Keratinocyte (primary cell): ENCODE results near the gene NELL2. TPM values are rescaled to one million over a fixed set of nuclear protein-coding genes. Genes with fewer than 3 reads are reported as not detected.

Experiments used
- DNase-seq: peaks from one replicate; pipeline ENCODE4 v3.0.0-alpha.2; 2011; ENCODE audit warnings: low read depth, missing footprints, low spot score
- FAIRE-seq: peaks from 2 replicates; lab custom pipeline; 2011; peaks lifted over from hg19 to GRCh38; lab: Jason Lieb, UNC
- H2AFZ ChIP-seq: 2 replicates; pipeline ENCODE4 v1.6.0; 2012; ENCODE audit warnings: low read length, control low read depth, inconsistent platforms; ENCODE audit not compliant: control insufficient read depth
- H3K27ac ChIP-seq: 2 replicates; pipeline ENCODE4 v1.5.1; 2011; ENCODE audit warnings: low read length; ENCODE audit not compliant: control insufficient read depth, insufficient read depth
- H3K27me3 ChIP-seq: 3 replicates; pipeline ENCODE4 v1.6.0; 2011; ENCODE audit warnings: low read length; ENCODE audit not compliant: control insufficient read depth, insufficient read depth; ENCODE audit errors: extremely low read depth
- H3K36me3 ChIP-seq, 2 experiments: 2 replicates in 1 of 2; 3 replicates in 1 of 2; pipeline ENCODE4 v1.5.1; 2011; ENCODE audit warnings: low read length in 2 of 2, mild to moderate bottlenecking in 1 of 2; ENCODE audit not compliant: control insufficient read depth in 2 of 2, insufficient read depth in 2 of 2; ENCODE audit errors: extremely low read depth in 1 of 2
- H3K4me1 ChIP-seq: 3 replicates; pipeline ENCODE4 v1.5.1; 2011; ENCODE audit warnings: low read length; ENCODE audit not compliant: control insufficient read depth, insufficient read depth; ENCODE audit errors: extremely low read depth
- H3K4me2 ChIP-seq: 3 replicates; pipeline ENCODE4 v1.6.0; 2011; ENCODE audit warnings: low read depth, low read length; ENCODE audit not compliant: control insufficient read depth, insufficient read depth; ENCODE audit errors: extremely low read depth
- H3K4me3 ChIP-seq, 3 experiments: fragments of 200-600 bp in 1 of 3; sonication (generic) in 1 of 3; 2 replicates in 2 of 3; 3 replicates in 1 of 3; pipeline ENCODE4 v1.5.1; 2011 to 2016; ENCODE audit warnings: low read length in 3 of 3, mild to moderate bottlenecking in 3 of 3, control low read depth in 2 of 3, inconsistent platforms in 1 of 3, low read depth in 1 of 3, mixed read lengths in 1 of 3, mixed run types in 1 of 3, moderate library complexity in 1 of 3; ENCODE audit not compliant: control insufficient read depth in 2 of 3, insufficient read depth in 2 of 3; ENCODE audit errors: extremely low read depth in 1 of 3
- H3K79me2 ChIP-seq: 2 replicates; pipeline ENCODE4 v1.6.0; 2012; ENCODE audit warnings: low read length; ENCODE audit not compliant: control insufficient read depth, insufficient read depth
- H3K9ac ChIP-seq: 3 replicates; pipeline ENCODE4 v1.6.0; 2011; ENCODE audit warnings: low read length; ENCODE audit not compliant: control insufficient read depth, insufficient read depth; ENCODE audit errors: extremely low read depth
- H3K9me1 ChIP-seq: 3 replicates; pipeline ENCODE4 v1.6.0; 2011; ENCODE audit warnings: low read length; ENCODE audit not compliant: control insufficient read depth, insufficient read depth; ENCODE audit errors: extremely low read depth
- H3K9me3 ChIP-seq: 2 replicates; pipeline ENCODE4 v1.5.1; 2012; ENCODE audit warnings: low read depth, low read length; ENCODE audit not compliant: control insufficient read depth
- H4K20me1 ChIP-seq: 3 replicates; pipeline ENCODE4 v1.6.0; 2011; ENCODE audit warnings: low read length; ENCODE audit not compliant: control insufficient read depth, insufficient read depth; ENCODE audit errors: extremely low read depth
- CTCF ChIP-seq, 3 experiments: IDR thresholded peaks in 1 of 3; conservative IDR thresholded peaks in 1 of 3; optimal IDR thresholded peaks in 1 of 3; 2 replicates in 2 of 3; 3 replicates in 1 of 3; pipeline versions ENCODE3 to v1.5.1; 2011; ENCODE audit warnings: low read length in 3 of 3, mild to moderate bottlenecking in 3 of 3, moderate library complexity in 2 of 3, control low read depth in 1 of 3, inconsistent platforms in 1 of 3; ENCODE audit not compliant: insufficient read depth in 2 of 3; ENCODE audit errors: extremely low read depth in 1 of 3
- EZH2 ChIP-seq: IDR thresholded peaks from one replicate; pipeline ENCODE4 v1.6.1; 2012; ENCODE audit warnings: inconsistent platforms, mild to moderate bottlenecking, low read length, moderate library complexity
- dilution Hi-C: fragments of 300-500 bp; cut with MboI; formaldehyde crosslinking; loops from one replicate; pipeline ENCODE4 v1.7.0; 2020; ENCODE audit warnings: low sequenced_read_pairs; ENCODE audit not compliant: extremely low pct_ligation_motif_present
- polyA plus RNA-seq, 5 experiments: library from polyadenylated mRNA; depleted of rRNA in 3 of 5; stranded (reverse) in 3 of 5; stranded (forward) in 1 of 5; unstranded in 1 of 5; fragments of >200 nt; gene quantifications; 1 replicate in 1 of 5; 2 replicates in 3 of 5; 3 replicates in 1 of 5; pipeline versions ENCODE4 v1.2.1 to v1.2.3, GENCODE V29; 2011 to 2012; ENCODE audit warnings: missing spikeins in 2 of 5, low read depth in 1 of 5, low replicate concordance in 1 of 5

Gene NELL2
- polyA plus RNA-seq, 1 donor (not counting 4 experiments of a cell fraction or from before 2014, with no cell fraction given) = 0.58 TPM

- H3K9me3 ChIP-seq = no peaks in the 10 kb centered on the region
- H3K27ac ChIP-seq = no peak overlapping the region
- no peaks in the 10 kb centered on the region for H3K4me1 ChIP-seq
- no peak overlapping the region for H3K4me2 ChIP-seq
- H3K9me1 ChIP-seq = no peaks in the 10 kb centered on the region
- H4K20me1 ChIP-seq = no peaks in the 10 kb centered on the region
- H3K36me3 ChIP-seq = no peaks in the 10 kb centered on the region
- no peaks in the 10 kb centered on the region for H3K27me3 ChIP-seq
- H3K4me3 ChIP-seq = no peak overlapping the region
- H3K79me2 ChIP-seq = no peaks in the 10 kb centered on the region
- dilution Hi-C loops = no loop called here
- H2AFZ ChIP-seq = no peak overlapping the region
- no peak for DNase-seq
- FAIRE-seq = no peak
- TF ChIP-seq CTCF (optimal IDR thresholded peaks at IDR 0.05 in 1 of 3, IDR thresholded peaks at IDR 0.05 in 1 of 3, conservative IDR thresholded peaks at IDR 0.05 in 1 of 3; ENCODE audit: extremely low read depth in 1 of 3, insufficient read depth in 2 of 3, low read length in 3 of 3) (no peak), EZH2 (no peak)
- H3K9ac ChIP-seq = no peak overlapping the region
These were observed 221.2 kb downstream of the NELL2 start for GRCh38 chr12:44654646-44655639.

- Histone ChIP-seq H3K27ac (no peak overlapping the region), H3K9me3 (no peaks in the 10 kb centered on the region), H3K4me2 (no peak overlapping the region), H3K36me3 (no peaks in the 10 kb centered on the region), H3K27me3 (no peaks in the 10 kb centered on the region), H3K4me3 (no peak overlapping the region), H4K20me1 (no peaks in the 10 kb centered on the region), H3K9ac (no peak overlapping the region), H3K79me2 (no peaks in the 10 kb centered on the region), H2AFZ (no peak overlapping the region), H3K4me1 (no peaks in the 10 kb centered on the region), H3K9me1 (no peaks in the 10 kb centered on the region)
- TF ChIP-seq CTCF (optimal IDR thresholded peaks at IDR 0.05 in 1 of 3, IDR thresholded peaks at IDR 0.05 in 1 of 3, conservative IDR thresholded peaks at IDR 0.05 in 1 of 3; ENCODE audit: extremely low read depth in 1 of 3, insufficient read depth in 2 of 3, low read length in 3 of 3) (no peak), EZH2 (no peak)
- DNase-seq (no peak), FAIRE-seq (no peak)
- dilution Hi-C loops = no loop called here
These were observed 222.1 kb downstream of the NELL2 start for GRCh38 chr12:44653861-44654527.
